Uterus (tissue), 4 donors: ENCODE measurements around the gene P2RX5. TPM values are rescaled to one million over a fixed set of nuclear protein-coding genes. Genes with fewer than 3 reads are reported as not detected.
"Not testable (repeated sequence)": the region's sequence is repeated elsewhere in the genome, so short reads cannot be mapped to it uniquely, and the experiment has no call there.

ENCODE experiments used
- DNase-seq, 2 donors: peaks; one replicate each; pipeline ENCODE4 v3.0.0-alpha.2; 2019 to 2020
- H3K27ac ChIP-seq, 2 donors: fragments of 200-600 bp; sonication (generic); 1 replicate in 1 of 2; 2 replicates in 1 of 2; pipeline ENCODE4 v1.5.1; 2016 to 2018
- H3K27me3 ChIP-seq, 2 donors: fragments of 200-600 bp; sonication (generic); one replicate each; pipeline ENCODE4 v1.5.1; 2018 to 2019; ENCODE audit warnings: control low read depth in 1 of 2
- H3K36me3 ChIP-seq, 2 donors: fragments of 200-600 bp; sonication (generic); one replicate each; pipeline ENCODE4 v1.5.1; 2019; ENCODE audit warnings: control low read depth in 1 of 2
- H3K4me1 ChIP-seq, 2 donors: fragments of 200-600 bp; sonication (generic); one replicate each; pipeline ENCODE4 v1.5.1; 2018 to 2019; ENCODE audit warnings: control low read depth in 1 of 2
- H3K4me3 ChIP-seq, 2 donors: fragments of 200-600 bp; sonication (generic); 1 replicate in 1 of 2; 2 replicates in 1 of 2; pipeline ENCODE4 v1.5.1; 2018 to 2019; ENCODE audit warnings: mild to moderate bottlenecking in 1 of 2
- H3K9me3 ChIP-seq, 2 donors: fragments of 200-600 bp; sonication (generic); one replicate each; pipeline ENCODE4 v1.5.1; 2019; ENCODE audit warnings: control low read depth in 1 of 2
- POLR2A ChIP-seq, 2 donors: fragments of 450-650 bp; IDR thresholded peaks; one replicate each; pipeline ENCODE4 v1.6.1; 2016; ENCODE audit warnings: antibody characterized with exemption in 2 of 2, mild to moderate bottlenecking in 1 of 2, moderate library complexity in 1 of 2
- intact Hi-C: fragments of 100-400 bp; cut with DNase I; formaldehyde crosslinking; loops from one replicate; pipeline ENCODE4 v1.15.1; 2023; ENCODE audit warnings: low total_unique reads
- total RNA-seq, 4 donors: library from RNA; depleted of rRNA in 3 of 4; stranded (reverse); fragments of >200 nt in 3 of 4; gene quantifications; one replicate each; pipeline versions ENCODE4 v1.1.0 to v1.2.4, GENCODE V29; 2014 to 2023
- TF ChIP-seq, protein P1 (sequence below), 4 experiments: fragments of 200-600 bp in 2 of 4; fragments of 450-650 bp in 2 of 4; sonication (generic) in 2 of 4; IDR thresholded peaks; one replicate each; pipeline ENCODE4 v1.5.1; 2016 to 2019; ENCODE audit warnings: antibody characterized with exemption in 4 of 4, mild to moderate bottlenecking in 2 of 4, moderate library complexity in 1 of 4
- donor health status: DM: yes; HTN: yes; CAD: no.

The P2RX5 gene
- total RNA-seq, 4 donors from 2014 or later: 0.51 to 8.2 (median 1.1) TPM

DNA sequence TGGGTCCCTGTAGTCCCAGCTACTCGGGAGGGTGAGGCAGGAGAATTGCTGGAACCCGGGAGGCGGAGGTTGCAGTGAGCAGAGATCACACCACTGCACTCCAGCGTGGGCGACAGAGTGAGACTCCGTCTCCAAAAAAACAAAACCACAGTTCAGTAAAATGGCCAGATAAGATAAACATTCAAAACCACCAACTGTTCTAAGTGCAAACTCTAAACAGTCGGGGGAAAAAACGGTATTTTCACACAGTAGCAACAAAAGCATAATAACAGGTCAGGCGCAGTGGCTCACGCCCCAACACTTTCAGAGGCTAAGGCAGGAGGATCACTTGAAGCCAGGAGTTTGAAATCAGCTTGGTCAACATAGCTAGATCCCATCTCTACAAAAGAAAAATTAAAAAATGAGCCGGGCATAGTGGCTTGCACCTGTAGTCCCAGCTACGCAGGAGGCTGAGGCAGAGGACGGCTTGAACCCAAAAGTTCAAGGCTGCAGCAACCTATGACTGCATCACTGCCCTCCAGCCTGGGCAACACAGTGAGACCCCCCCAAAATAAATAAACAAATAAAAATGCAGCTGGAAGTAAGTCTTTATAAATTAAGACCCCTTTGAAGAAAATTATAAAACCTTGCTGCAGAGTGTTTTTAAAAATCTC, 17.0 kb upstream of the P2RX5 start:
- Histone ChIP-seq H3K4me1 (no peaks in the 10 kb centered on the region), H3K36me3 (no peaks in the 10 kb centered on the region), H3K9me3 (no peaks in the 10 kb centered on the region), H3K4me3 (no peak overlapping the region), H3K27ac (no peak overlapping the region), H3K27me3 (no peaks in the 10 kb centered on the region)
- TF ChIP-seq, protein P1, sequence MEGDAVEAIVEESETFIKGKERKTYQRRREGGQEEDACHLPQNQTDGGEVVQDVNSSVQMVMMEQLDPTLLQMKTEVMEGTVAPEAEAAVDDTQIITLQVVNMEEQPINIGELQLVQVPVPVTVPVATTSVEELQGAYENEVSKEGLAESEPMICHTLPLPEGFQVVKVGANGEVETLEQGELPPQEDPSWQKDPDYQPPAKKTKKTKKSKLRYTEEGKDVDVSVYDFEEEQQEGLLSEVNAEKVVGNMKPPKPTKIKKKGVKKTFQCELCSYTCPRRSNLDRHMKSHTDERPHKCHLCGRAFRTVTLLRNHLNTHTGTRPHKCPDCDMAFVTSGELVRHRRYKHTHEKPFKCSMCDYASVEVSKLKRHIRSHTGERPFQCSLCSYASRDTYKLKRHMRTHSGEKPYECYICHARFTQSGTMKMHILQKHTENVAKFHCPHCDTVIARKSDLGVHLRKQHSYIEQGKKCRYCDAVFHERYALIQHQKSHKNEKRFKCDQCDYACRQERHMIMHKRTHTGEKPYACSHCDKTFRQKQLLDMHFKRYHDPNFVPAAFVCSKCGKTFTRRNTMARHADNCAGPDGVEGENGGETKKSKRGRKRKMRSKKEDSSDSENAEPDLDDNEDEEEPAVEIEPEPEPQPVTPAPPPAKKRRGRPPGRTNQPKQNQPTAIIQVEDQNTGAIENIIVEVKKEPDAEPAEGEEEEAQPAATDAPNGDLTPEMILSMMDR (IDR thresholded peaks at IDR 0.05): no peak
- no peak for TF ChIP-seq POLR2A (IDR thresholded peaks at IDR 0.05)
- intact Hi-C loops: no loop called here
- DNase-seq: no peak

DNA sequence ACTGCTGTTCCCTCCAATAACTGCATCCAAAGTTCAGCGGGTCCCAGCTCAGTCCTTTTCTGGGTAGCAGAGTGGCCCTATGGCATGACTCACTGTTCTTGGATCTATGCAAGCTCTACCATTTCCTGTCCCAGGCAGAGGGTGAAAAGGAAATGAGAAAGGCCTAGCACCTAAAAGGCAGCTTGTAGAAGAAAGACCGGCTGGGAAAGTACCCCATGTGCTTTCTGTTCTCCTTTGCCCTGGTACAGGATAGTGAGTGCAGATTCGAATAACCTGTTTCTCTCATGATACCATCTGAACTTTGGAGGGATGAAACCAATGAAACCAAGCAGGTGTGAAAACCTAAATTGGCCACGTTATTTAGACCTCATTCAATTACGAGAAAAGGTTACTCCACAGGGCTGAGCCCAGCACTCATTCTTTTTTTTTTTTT, 15.0 kb upstream of the P2RX5 start:
- no peak overlapping the region for H3K27ac ChIP-seq

DNA sequence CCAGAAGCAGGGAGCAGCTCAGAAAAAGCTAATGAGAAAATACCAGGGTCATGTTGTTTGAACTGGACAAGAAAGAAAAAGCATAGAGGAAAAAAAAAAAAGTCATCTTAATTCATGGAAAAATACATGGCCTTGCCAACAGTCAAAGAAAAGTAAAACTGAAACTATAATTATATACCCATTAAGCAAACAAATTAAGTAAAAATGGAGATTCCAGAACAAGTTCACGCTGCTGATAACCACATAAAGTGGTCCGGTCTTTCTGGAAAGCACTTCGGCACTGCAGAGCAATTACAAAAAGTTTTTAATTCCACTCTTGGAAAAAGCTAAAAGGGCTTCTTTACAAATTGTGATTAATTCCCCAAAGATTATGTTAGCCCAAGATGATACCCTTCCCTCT, 12.4 kb upstream of the P2RX5 start:
- H3K4me3 ChIP-seq: no peak overlapping the region
- DNase-seq: no peak
- no peaks in the 10 kb centered on the region for H3K36me3 ChIP-seq
- no peaks in the 10 kb centered on the region for H3K27me3 ChIP-seq
- H3K27ac ChIP-seq: no peak overlapping the region
- no peaks in the 10 kb centered on the region for H3K9me3 ChIP-seq
- no peaks in the 10 kb centered on the region for H3K4me1 ChIP-seq
- TF ChIP-seq, protein P1 (IDR thresholded peaks at IDR 0.05): no peak
- no peak for TF ChIP-seq POLR2A (IDR thresholded peaks at IDR 0.05)
- intact Hi-C loops: no loop called here

More for the DNA sequence above, 15.0 kb upstream of the P2RX5 start:
- Histone ChIP-seq H3K4me3 (no peak overlapping the region), H3K9me3 (no peaks in the 10 kb centered on the region), H3K36me3 (no peaks in the 10 kb centered on the region), H3K27me3 (no peaks in the 10 kb centered on the region), H3K4me1 (no peaks in the 10 kb centered on the region)
- TF ChIP-seq, protein P1 (IDR thresholded peaks at IDR 0.05): no peak
- TF ChIP-seq POLR2A (IDR thresholded peaks at IDR 0.05): no peak
- intact Hi-C loops: no loop called here
- DNase-seq: no peak

DNA sequence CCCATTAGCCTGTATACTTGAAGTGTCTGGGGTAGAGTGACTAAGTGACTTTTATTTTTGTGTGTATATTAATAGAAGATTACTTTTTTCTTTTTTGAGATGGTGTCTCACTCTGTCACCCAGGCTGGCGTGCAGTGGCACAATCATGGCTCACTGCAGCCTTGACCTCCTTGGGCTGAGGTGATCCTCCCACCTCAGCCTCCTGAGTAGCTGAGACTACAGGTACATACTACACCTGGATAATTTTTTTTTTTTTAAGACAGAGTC, 9.7 kb upstream of the P2RX5 start:
- H3K4me3 ChIP-seq, H3K36me3 ChIP-seq, DNase-seq, H3K27me3 ChIP-seq, intact Hi-C loops, H3K27ac ChIP-seq, H3K9me3 ChIP-seq, H3K4me1 ChIP-seq: not testable (repeated sequence)

DNA sequence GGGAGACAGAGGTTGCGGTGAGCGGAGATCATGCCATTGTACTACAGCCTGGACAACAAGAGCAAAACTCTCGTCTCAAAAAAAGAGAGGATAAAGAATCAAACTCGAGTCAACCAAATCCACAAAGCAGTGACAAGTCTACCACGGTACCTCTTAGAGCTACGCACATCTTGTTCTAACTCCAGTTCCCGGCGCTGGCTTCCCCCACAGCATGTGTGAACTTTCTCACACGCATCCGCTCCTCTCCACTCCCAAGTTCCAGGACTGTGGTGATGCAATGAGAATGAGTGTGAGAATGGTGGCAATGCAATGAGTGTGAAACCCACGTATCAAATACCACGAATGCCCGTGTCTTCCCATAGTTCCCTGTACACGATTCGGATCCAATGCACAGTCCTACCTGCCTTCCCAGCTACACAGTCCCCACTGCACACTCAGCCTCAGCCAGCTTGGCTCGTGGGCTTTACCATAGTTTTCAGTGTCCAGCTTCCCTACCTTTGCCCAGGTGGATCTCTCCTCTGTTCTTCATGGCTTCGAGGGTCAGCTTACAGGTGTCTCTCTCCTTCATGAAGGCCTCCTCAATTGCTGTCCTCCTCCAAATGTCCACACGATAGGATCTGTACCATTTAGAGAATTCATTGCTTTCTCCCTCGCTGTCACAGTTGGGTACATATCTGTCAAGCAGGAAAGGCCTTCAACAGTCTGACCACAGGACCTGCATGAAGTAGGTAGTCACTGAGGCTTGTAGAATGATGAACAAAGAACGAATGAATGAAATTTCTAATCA, 9.2 kb upstream of the P2RX5 start:
- H3K27ac ChIP-seq: no peak overlapping the region
- no peaks in the 10 kb centered on the region for H3K9me3 ChIP-seq
- no peaks in the 10 kb centered on the region for H3K36me3 ChIP-seq
- TF ChIP-seq POLR2A (IDR thresholded peaks at IDR 0.05): no peak
- TF ChIP-seq, protein P1 (IDR thresholded peaks at IDR 0.05): no peak
- no peak overlapping the region for H3K4me3 ChIP-seq
- no peaks in the 10 kb centered on the region for H3K4me1 ChIP-seq
- no peaks in the 10 kb centered on the region for H3K27me3 ChIP-seq
- intact Hi-C loops: no loop called here
- DNase-seq: no peak

DNA sequence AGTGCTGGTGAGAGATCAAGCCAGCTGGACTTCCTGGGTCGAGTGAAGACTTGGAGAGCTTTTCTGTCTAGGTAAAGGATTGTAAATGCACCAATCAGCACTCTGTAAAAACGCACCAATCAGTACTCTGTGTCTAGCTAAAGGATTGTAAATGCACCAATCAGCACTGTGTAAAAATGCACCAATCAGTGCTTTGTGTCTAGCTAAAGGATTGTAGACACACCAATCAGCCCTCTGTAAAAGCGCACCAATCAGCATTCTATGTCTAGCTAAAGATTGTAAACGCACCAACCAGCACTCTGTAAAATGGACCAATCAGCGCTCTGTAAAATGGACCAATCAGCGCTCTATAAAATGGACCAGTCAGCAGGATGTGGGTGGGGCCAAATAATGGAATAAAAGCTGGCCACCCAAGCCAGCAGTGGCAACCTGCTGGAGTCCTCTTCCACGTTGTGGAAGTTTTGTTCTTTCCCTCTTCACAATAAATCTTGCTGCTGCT, 6.1 kb upstream of the P2RX5 start:
- DNase-seq, H3K9me3 ChIP-seq, H3K4me3 ChIP-seq, H3K27me3 ChIP-seq, H3K27ac ChIP-seq, H3K4me1 ChIP-seq, intact Hi-C loops, H3K36me3 ChIP-seq: not testable (repeated sequence)
